ENCODE data around the gene GNPAT.

Gene GNPAT

GRCh38 chr1:231201979-231202633 is 38.9 kb upstream of the GNPAT start:
- TF ChIP-seq EGR2 (tag by site-specific recombination; IDR thresholded peaks at IDR 0.05; ENCODE audit: low read depth) (peak; percentile 97), ATF2 (tag by site-specific recombination; IDR thresholded peaks at IDR 0.05; ENCODE audit: low read depth) (no peak), ZFHX2 (tag by site-specific recombination; conservative IDR thresholded peaks at IDR 0.05) (peak; percentile 95), ZNF214 (tag by site-specific recombination; IDR thresholded peaks at IDR 0.05; ENCODE audit: borderline replicate concordance) (no peak), ZNF398 (tag by site-specific recombination; IDR thresholded peaks at IDR 0.05) (peak; percentile 69)
- no peak overlapping the region for H3K27ac ChIP-seq (ENCODE audit: extremely low read depth, low read depth, low read length)
- POLR2A ChIA-PET: no interaction called here
- H3K9me3 ChIP-seq (ENCODE audit: control insufficient read depth, insufficient read depth, low read depth, low read length): no peaks in the 10 kb centered on the region
- H3K36me3 ChIP-seq (ENCODE audit: control insufficient read depth in 2 of 2, insufficient read depth in 1 of 2, low read length in 2 of 2): no peaks in the 10 kb centered on the region
- CTCF ChIA-PET: interaction anchor here (1.1 kb wide), 1 partner anchor 9 kb away, joined by 3 read pairs; no protein-coding TSS in a partner anchor
- H3K4me1 ChIP-seq (ENCODE audit: control insufficient read depth, insufficient read depth, low read length): no peaks in the 10 kb centered on the region
- no peak overlapping the region for H3K4me3 ChIP-seq (ENCODE audit: low read depth, low read length)

- no peaks in the 10 kb centered on the region for H3K36me3 ChIP-seq (ENCODE audit: control insufficient read depth in 2 of 2, insufficient read depth in 1 of 2, low read length in 2 of 2)
- no peak overlapping the region for H3K27ac ChIP-seq (ENCODE audit: extremely low read depth, low read depth, low read length)
- POLR2A ChIA-PET: interaction anchor here (0.5 kb wide), 1 partner anchor 335 kb away, joined by 3 read pairs; no protein-coding TSS in a partner anchor
- H3K9me3 ChIP-seq (ENCODE audit: control insufficient read depth, insufficient read depth, low read depth, low read length): no peaks in the 10 kb centered on the region
- CTCF ChIA-PET: interaction anchor here (0.7 kb wide), 1 partner anchor 133 kb away, joined by 8 read pairs; no protein-coding TSS in a partner anchor
- no peaks in the 10 kb centered on the region for H3K4me1 ChIP-seq (ENCODE audit: control insufficient read depth, insufficient read depth, low read length)
- H3K4me3 ChIP-seq (ENCODE audit: low read depth, low read length): no peak overlapping the region
- TF ChIP-seq ZNF211 (tag by site-specific recombination; IDR thresholded peaks at IDR 0.05; ENCODE audit: low read depth) (no peak), ZIC2 (tag by site-specific recombination; IDR thresholded peaks at IDR 0.05) (peak; percentile 37; the same call in 1 of the 2 replicates)
These were observed 37.6 kb upstream of the GNPAT start for GRCh38 chr1:231203259-231204057.

GRCh38 chr1:231206856-231207255 is 34.2 kb upstream of the GNPAT start:
- Histone ChIP-seq H3K4me1 (ENCODE audit: control insufficient read depth, insufficient read depth, low read length) (no peaks in the 10 kb centered on the region), H3K36me3 (ENCODE audit: control insufficient read depth in 2 of 2, insufficient read depth in 1 of 2, low read length in 2 of 2) (no peaks in the 10 kb centered on the region), H3K27ac (ENCODE audit: extremely low read depth, low read depth, low read length) (no peak overlapping the region), H3K4me3 (ENCODE audit: low read depth, low read length) (no peak overlapping the region), H3K9me3 (ENCODE audit: control insufficient read depth, insufficient read depth, low read depth, low read length) (no peaks in the 10 kb centered on the region)
- POLR2A ChIA-PET: no interaction called here
- CTCF ChIA-PET: interaction anchor here (0.7 to 3.4 kb wide), 6 partner anchors 16 to 465 kb away, joined by 3 to 15 read pairs (median 5); no protein-coding TSS in a partner anchor
- TF ChIP-seq ZBTB17 (tag by site-specific recombination; IDR thresholded peaks at IDR 0.05) (no peak), SALL2 (tag by site-specific recombination; IDR thresholded peaks at IDR 0.05; ENCODE audit: borderline replicate concordance) (no peak), ZBTB48 (tag by site-specific recombination; IDR thresholded peaks at IDR 0.05) (no peak), ZSCAN30 (tag by site-specific recombination; IDR thresholded peaks at IDR 0.05) (no peak), ZNF335 (tag by site-specific recombination; conservative IDR thresholded peaks at IDR 0.05) (no peak), ZNF473 (tag by site-specific recombination; IDR thresholded peaks at IDR 0.05) (no peak), ZNF394 (tag by site-specific recombination; IDR thresholded peaks at IDR 0.05; ENCODE audit: borderline replicate concordance) (no peak), YY2 (tag by site-specific recombination; IDR thresholded peaks at IDR 0.05) (no peak), ZNF433 (tag by site-specific recombination; IDR thresholded peaks at IDR 0.05; ENCODE audit: low read depth) (no peak), PRDM1 (tag by site-specific recombination; IDR thresholded peaks at IDR 0.05) (no peak), SP3 (tag by site-specific recombination; IDR thresholded peaks at IDR 0.05) (no peak), SP2 (tag by site-specific recombination; IDR thresholded peaks at IDR 0.05) (no peak), ZNF629 (tag by site-specific recombination; IDR thresholded peaks at IDR 0.05) (no peak), ZBTB20 (tag by site-specific recombination; IDR thresholded peaks at IDR 0.05) (no peak), ZBTB10 (tag by site-specific recombination; IDR thresholded peaks at IDR 0.05) (no peak), ZFP41 (tag by site-specific recombination; IDR thresholded peaks at IDR 0.05; ENCODE audit: borderline replicate concordance) (no peak), ZSCAN23 (tag by site-specific recombination; IDR thresholded peaks at IDR 0.05) (no peak)

Data from HEK293 (cell line).